ENCODE results near the gene IKBKE.

IKBKE gene

DNA sequence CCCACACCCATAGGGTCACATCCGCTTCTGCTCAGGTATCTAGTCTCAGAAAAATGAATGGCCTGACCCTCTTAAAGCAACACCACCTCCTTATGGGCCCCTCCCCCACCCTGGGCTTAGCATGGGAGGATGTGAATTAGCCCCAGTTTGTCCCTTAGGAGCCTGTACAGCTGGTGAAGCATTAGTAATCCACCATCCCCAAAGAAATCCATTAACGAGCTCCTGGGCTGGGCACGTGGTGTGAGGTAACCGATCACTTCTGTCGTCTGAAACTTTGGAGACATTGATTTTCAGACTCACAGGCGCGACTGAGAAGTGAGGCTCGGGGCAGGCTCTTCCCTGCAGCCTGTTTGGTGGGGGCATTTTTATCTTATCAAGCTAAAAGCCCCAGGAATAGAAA, 47.5 kb downstream of the IKBKE start:
- no peak for TF ChIP-seq ZNF624 (tag by site-specific recombination; IDR thresholded peaks at IDR 0.05)
- TF ChIP-seq ZNF335 (tag by site-specific recombination; conservative IDR thresholded peaks at IDR 0.05) = no peak
- no peak for TF ChIP-seq ZNF121 (tag by site-specific recombination; IDR thresholded peaks at IDR 0.05)
- TF ChIP-seq ZNF169 (tag by site-specific recombination; IDR thresholded peaks at IDR 0.05) = no peak
- TF ChIP-seq, protein P1, sequence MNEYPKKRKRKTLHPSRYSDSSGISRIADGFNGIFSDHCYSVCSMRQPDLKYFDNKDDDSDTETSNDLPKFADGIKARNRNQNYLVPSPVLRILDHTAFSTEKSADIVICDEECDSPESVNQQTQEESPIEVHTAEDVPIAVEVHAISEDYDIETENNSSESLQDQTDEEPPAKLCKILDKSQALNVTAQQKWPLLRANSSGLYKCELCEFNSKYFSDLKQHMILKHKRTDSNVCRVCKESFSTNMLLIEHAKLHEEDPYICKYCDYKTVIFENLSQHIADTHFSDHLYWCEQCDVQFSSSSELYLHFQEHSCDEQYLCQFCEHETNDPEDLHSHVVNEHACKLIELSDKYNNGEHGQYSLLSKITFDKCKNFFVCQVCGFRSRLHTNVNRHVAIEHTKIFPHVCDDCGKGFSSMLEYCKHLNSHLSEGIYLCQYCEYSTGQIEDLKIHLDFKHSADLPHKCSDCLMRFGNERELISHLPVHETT (tag by site-specific recombination; IDR thresholded peaks at IDR 0.05) = no peak
- TF ChIP-seq ZFP41 (tag by site-specific recombination; IDR thresholded peaks at IDR 0.05; ENCODE audit: borderline replicate concordance) = no peak
- TF ChIP-seq ZNF311 (tag by site-specific recombination; IDR thresholded peaks at IDR 0.05; ENCODE audit: borderline replicate concordance) = no peak
- Histone ChIP-seq H3K4me1 (ENCODE audit: control insufficient read depth, insufficient read depth, low read length) (no peaks in the 10 kb centered on the region; the same call in 1 of the 2 replicates), H3K4me3 (ENCODE audit: low read depth, low read length) (no peak overlapping the region), H3K27ac (ENCODE audit: extremely low read depth, low read depth, low read length) (no peak overlapping the region), H3K36me3 (ENCODE audit: control insufficient read depth in 2 of 2, insufficient read depth in 1 of 2, low read length in 2 of 2) (no peaks in the 10 kb centered on the region), H3K9me3 (ENCODE audit: control insufficient read depth, insufficient read depth, low read depth, low read length) (no peaks in the 10 kb centered on the region)
- ChIA-PET CTCF (interaction anchor here (0.6 to 1.6 kb wide), 4 partner anchors 12 to 1393 kb away, joined by 3 to 5 read pairs (median 3); no protein-coding TSS in a partner anchor), POLR2A (no interaction called here)

GRCh38 chr1:206518206-206518605, 47.9 kb downstream of the IKBKE start:
- CTCF ChIA-PET = interaction anchor here (0.6 to 1.1 kb wide), 5 partner anchors 27 to 1393 kb away, joined by 3 to 5 read pairs (median 3); no protein-coding TSS in a partner anchor
- POLR2A ChIA-PET = no interaction called here
- no peaks in the 10 kb centered on the region for H3K9me3 ChIP-seq (ENCODE audit: control insufficient read depth, insufficient read depth, low read depth, low read length)
- H3K36me3 ChIP-seq (ENCODE audit: control insufficient read depth in 2 of 2, insufficient read depth in 1 of 2, low read length in 2 of 2) = no peaks in the 10 kb centered on the region
- no peaks in the 10 kb centered on the region for H3K4me1 ChIP-seq (ENCODE audit: control insufficient read depth, insufficient read depth, low read length)
- TF ChIP-seq ZNF280C (tag by site-specific recombination; IDR thresholded peaks at IDR 0.05) = no peak
- TF ChIP-seq ZNF704 (tag by site-specific recombination; IDR thresholded peaks at IDR 0.05) = no peak
- TF ChIP-seq, protein P2, sequence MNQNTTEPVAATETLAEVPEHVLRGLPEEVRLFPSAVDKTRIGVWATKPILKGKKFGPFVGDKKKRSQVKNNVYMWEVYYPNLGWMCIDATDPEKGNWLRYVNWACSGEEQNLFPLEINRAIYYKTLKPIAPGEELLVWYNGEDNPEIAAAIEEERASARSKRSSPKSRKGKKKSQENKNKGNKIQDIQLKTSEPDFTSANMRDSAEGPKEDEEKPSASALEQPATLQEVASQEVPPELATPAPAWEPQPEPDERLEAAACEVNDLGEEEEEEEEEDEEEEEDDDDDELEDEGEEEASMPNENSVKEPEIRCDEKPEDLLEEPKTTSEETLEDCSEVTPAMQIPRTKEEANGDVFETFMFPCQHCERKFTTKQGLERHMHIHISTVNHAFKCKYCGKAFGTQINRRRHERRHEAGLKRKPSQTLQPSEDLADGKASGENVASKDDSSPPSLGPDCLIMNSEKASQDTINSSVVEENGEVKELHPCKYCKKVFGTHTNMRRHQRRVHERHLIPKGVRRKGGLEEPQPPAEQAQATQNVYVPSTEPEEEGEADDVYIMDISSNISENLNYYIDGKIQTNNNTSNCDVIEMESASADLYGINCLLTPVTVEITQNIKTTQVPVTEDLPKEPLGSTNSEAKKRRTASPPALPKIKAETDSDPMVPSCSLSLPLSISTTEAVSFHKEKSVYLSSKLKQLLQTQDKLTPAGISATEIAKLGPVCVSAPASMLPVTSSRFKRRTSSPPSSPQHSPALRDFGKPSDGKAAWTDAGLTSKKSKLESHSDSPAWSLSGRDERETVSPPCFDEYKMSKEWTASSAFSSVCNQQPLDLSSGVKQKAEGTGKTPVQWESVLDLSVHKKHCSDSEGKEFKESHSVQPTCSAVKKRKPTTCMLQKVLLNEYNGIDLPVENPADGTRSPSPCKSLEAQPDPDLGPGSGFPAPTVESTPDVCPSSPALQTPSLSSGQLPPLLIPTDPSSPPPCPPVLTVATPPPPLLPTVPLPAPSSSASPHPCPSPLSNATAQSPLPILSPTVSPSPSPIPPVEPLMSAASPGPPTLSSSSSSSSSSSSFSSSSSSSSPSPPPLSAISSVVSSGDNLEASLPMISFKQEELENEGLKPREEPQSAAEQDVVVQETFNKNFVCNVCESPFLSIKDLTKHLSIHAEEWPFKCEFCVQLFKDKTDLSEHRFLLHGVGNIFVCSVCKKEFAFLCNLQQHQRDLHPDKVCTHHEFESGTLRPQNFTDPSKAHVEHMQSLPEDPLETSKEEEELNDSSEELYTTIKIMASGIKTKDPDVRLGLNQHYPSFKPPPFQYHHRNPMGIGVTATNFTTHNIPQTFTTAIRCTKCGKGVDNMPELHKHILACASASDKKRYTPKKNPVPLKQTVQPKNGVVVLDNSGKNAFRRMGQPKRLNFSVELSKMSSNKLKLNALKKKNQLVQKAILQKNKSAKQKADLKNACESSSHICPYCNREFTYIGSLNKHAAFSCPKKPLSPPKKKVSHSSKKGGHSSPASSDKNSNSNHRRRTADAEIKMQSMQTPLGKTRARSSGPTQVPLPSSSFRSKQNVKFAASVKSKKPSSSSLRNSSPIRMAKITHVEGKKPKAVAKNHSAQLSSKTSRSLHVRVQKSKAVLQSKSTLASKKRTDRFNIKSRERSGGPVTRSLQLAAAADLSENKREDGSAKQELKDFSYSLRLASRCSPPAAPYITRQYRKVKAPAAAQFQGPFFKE (tag by site-specific recombination; IDR thresholded peaks at IDR 0.05; ENCODE audit: borderline replicate concordance) = no peak
- TF ChIP-seq ZFP3 (tag by site-specific recombination; IDR thresholded peaks at IDR 0.05; ENCODE audit: low read depth) = no peak
- TF ChIP-seq, protein P3, sequence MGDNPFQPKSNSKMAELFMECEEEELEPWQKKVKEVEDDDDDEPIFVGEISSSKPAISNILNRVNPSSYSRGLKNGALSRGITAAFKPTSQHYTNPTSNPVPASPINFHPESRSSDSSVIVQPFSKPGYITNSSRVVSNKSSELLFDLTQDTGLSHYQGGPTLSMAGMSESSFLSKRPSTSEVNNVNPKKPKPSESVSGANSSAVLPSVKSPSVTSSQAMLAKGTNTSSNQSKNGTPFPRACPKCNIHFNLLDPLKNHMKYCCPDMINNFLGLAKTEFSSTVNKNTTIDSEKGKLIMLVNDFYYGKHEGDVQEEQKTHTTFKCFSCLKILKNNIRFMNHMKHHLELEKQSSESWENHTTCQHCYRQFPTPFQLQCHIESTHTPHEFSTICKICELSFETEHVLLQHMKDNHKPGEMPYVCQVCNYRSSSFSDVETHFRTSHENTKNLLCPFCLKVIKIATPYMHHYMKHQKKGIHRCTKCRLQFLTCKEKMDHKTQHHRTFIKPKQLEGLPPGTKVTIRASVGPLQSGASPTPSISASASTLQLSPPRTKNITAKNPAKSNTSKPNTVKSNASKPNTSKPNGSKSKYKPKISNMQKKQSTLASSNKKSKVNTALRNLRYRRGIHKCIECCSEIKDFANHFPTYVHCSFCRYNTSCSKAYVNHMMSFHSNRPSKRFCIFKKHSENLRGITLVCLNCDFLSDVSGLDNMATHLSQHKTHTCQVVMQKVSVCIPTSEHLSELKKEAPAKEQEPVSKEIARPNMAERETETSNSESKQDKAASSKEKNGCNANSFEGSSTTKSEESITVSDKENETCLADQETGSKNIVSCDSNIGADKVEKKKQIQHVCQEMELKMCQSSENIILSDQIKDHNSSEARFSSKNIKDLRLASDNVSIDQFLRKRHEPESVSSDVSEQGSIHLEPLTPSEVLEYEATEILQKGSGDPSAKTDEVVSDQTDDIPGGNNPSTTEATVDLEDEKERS (tag by site-specific recombination; IDR thresholded peaks at IDR 0.05) = no peak
- TF ChIP-seq EGR2 (tag by site-specific recombination; IDR thresholded peaks at IDR 0.05; ENCODE audit: low read depth) = no peak
- no peak for TF ChIP-seq ZBTB17 (tag by site-specific recombination; IDR thresholded peaks at IDR 0.05)
- no peak for TF ChIP-seq TSHZ1 (tag by site-specific recombination; IDR thresholded peaks at IDR 0.05; ENCODE audit: borderline replicate concordance)
- no peak for TF ChIP-seq ZNF274 (IDR thresholded peaks at IDR 0.05; ENCODE audit: low read length)
- no peak for TF ChIP-seq ZNF274 (tag by site-specific recombination; IDR thresholded peaks at IDR 0.05; ENCODE audit: borderline replicate concordance)
- no peak overlapping the region for H3K27ac ChIP-seq (ENCODE audit: extremely low read depth, low read depth, low read length)
- H3K4me3 ChIP-seq (ENCODE audit: low read depth, low read length) = no peak overlapping the region
